HG02623 (cell line): ENCODE results near the gene TMEM45A.

Experiments used
- ATAC-seq: cut with Tn5 transposase; IDR thresholded peaks from one replicate; pipeline ENCODE4 v1.9.1; 2021; ENCODE audit warnings: moderate library complexity; ENCODE audit not compliant: unreplicated experiment

TMEM45A gene

DNA sequence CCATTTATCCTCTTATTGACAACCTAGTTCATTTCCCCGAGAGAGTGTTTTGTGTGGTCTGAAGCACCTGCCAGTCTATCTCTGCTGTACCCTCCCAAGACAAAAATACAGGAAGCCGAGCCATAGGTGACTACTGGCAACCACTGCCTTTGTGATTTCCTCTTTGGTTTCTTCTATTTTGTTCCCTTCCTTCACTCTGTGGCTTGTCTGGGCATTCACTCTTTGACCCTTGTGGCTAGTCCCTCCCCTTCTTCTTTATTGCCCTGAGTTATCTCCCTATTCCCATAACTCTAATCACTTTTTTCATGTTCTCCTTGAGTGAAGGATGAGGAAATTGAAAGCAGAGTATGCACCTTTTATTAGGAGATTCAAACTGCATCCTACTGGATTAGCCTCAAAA is 116.9 kb downstream of the TMEM45A start, which contains the start of gene ADGRG7:
Gene ADGRG7, plus strand, starts transcription at position 297 of the 400 bp plus-strand sequence. CDS start 256 bp downstream, outside the sequence.
- no peak for ATAC-seq

DNA sequence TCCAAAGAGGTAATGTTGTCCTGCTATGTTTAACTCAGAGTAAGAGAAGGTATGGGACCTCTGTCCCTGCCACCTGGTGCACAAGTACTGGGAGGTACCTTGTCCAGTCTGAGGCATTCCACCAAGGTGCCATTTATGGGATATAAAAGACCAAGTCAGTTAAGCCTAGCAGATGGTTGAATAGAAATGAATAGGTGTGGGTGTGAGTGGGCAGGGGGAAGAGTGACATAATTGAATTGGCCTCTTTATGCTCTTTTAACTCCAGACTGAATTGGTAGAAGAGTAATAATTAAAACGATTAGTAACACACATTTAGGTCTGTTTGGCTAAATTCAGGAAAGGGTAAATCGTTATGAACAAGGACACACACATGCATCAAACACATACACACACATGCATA is 117.5 kb downstream of the TMEM45A start:
- ATAC-seq, result no peak

DNA sequence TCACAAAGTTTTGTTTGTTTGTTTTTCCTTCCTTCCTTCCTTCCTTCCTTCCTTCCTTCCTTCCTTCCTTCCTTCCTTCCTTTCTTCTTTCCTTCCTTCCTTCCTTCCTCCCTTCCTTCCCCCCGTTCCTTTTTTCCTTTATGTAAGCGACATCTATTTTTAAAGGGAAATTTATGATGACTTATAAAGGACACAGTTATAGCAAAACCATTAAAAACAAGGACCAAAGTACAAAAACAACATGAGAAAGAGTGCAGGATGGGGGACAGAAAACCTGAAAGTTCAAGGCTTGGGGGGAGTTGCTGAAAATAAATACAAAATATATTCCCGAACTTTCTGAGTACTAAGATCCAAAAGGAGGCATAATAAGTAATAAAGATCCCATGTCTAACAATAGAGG is 118.8 kb downstream of the TMEM45A start:
- ATAC-seq, result no peak

DNA sequence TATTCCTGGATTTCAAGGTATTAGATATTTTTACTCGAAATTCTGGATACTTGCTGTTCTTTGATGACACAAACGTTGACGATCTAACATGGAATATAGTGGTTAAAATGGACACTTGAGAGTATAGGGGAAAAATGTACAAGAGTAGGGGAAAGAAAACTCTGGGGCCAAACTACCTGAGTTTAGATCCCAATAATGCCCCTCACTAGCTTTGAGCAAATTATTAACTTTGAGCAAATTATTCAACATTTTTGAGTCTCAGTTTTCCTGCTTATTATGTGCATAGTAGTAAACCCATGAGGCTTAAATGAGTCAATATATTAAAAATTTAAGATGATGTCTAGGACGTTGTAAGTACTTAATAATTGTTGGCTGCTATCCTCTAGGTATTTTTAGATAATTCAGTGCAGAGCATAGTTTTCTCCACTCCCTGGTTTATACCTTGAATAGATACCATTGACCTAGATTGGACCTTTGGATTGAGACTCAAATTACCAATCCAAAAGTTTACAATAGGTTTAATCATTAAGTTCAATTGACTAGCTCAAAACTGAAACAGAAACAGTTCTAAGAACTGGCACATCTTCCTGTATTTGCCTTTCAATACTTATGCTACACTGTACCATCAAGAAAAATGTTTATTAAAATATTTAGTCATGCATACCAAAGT is 121.4 kb downstream of the TMEM45A start:
- ATAC-seq, result no peak

DNA sequence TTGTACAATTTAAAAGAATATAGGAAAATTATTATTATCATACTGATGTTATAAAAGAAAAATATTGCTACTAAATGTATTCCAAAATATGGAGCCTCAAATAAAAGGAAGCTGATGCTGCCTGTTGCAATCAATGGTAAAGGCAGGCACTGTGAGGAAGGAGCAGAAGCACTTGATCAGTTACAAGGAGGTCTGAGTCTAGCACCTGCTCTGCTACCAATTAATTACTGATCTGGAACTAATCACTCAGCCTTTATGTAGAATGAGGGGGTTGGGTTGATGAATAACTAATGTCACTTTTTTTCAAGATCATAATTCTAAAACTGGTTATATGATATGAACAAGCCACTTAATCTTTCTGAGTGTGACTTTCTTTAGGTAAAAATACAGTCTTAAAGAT is 122.5 kb downstream of the TMEM45A start:
- no peak for ATAC-seq

DNA sequence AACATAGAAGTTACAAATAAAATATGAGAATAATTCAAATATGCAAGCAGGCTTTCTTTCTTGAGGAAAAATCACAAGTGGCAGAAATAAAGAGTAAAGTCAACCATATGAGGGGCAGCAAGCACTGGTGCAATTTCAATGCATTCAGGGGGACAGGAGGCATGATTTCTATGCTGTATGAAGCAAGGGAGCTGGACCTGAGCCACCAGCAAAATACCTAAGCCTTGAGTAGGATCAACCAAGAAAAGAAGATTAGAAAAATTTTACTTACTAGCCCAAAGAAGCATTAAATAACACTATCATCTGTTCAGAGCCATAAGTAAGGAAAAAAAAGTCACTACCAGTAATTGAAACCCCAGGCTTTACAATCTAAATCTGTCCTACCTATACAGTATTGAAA is 123.3 kb downstream of the TMEM45A start:
- no peak for ATAC-seq

DNA sequence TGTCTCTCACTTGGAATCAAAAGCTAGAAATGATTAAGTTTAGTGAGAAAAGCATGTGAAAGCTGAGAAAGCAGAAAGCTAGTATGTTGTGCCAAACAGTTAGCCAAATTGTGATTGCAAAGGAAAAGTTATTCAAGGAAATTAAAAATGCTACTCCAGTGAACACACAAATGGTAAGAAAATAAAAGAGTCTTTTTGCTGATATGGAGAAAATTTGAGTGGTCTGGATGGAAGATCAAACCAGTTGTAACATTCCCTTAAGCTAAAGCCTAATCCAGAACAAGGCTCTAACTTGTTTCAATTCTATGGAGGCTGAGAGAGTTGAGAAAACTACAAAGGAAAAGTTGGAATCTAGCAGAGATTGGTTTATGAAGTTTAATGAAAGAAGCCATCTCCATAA is 128.8 kb downstream of the TMEM45A start:
- ATAC-seq, result no peak
